Upper lobe of right lung (tissue), 1 donor: Measurements from ENCODE around the gene ZNF716. TPM values are rescaled to one million over a fixed set of nuclear protein-coding genes. Genes with fewer than 3 reads are reported as not detected.

Source experiments
- ATAC-seq: fragments of 200-7000 bp; cut with Tn5 transposase; one replicate; pipeline ENCODE4 v1.9.1; 2020; ENCODE audit warnings: mild to moderate bottlenecking, moderate library complexity
- DNase-seq: peaks from one replicate; pipeline ENCODE4 v3.0.0-alpha.2; 2020
- H3K27ac ChIP-seq: fragments of 200-600 bp; one replicate; pipeline ENCODE4 v1.8.0; 2022
- H3K27me3 ChIP-seq: fragments of 200-600 bp; one replicate; pipeline ENCODE4 v1.8.0; 2022; ENCODE audit warnings: mild to moderate bottlenecking
- H3K36me3 ChIP-seq: fragments of 200-600 bp; one replicate; pipeline ENCODE4 v1.8.0; 2022
- H3K4me1 ChIP-seq: fragments of 200-600 bp; one replicate; pipeline ENCODE4 v1.8.0; 2022
- H3K4me3 ChIP-seq: fragments of 200-600 bp; one replicate; pipeline ENCODE4 v1.8.0; 2022; ENCODE audit warnings: mild to moderate bottlenecking
- H3K9me3 ChIP-seq: fragments of 200-600 bp; one replicate; pipeline ENCODE4 v1.8.0; 2022
- CTCF ChIP-seq: fragments of 200-600 bp; IDR thresholded peaks from one replicate; pipeline ENCODE4 v1.8.0; 2022; ENCODE audit warnings: antibody characterized with exemption
- intact Hi-C: fragments of 100-400 bp; cut with DNase I; formaldehyde crosslinking; loops from one replicate; pipeline ENCODE4 v1.11.0; 2022
- total RNA-seq: library from RNA; stranded (reverse); fragmentation: NEBNext Ultra II Directional; extraction: Animal tissue kit (Norgen Biotek cat#: 25700); gene quantifications from one replicate; pipeline ENCODE4 v1.2.1, GENCODE V29; 2021
- donor health status: DM: no; HTN: yes; CAD: no; lungs with severe emphysema.

ZNF716 gene
- total RNA-seq, 1 donor from 2014 or later = not detected

- no peak overlapping the region for H3K27ac ChIP-seq
- no peaks in the 10 kb centered on the region for H3K9me3 ChIP-seq
- intact Hi-C loops = no loop called here
- H3K27me3 ChIP-seq = no peaks in the 10 kb centered on the region
- TF ChIP-seq CTCF = no peak
- no peak overlapping the region for H3K4me3 ChIP-seq
- no peaks in the 10 kb centered on the region for H3K36me3 ChIP-seq
- no peak for DNase-seq
- no peak for ATAC-seq
- no peaks in the 10 kb centered on the region for H3K4me1 ChIP-seq
Observed at GRCh38 chr7:57423768-57424167, 26.2 kb upstream of the ZNF716 start.

- Histone ChIP-seq H3K4me3 (no peak overlapping the region), H3K36me3 (no peaks in the 10 kb centered on the region), H3K4me1 (no peaks in the 10 kb centered on the region), H3K27ac (no peak overlapping the region), H3K27me3 (no peaks in the 10 kb centered on the region), H3K9me3 (no peaks in the 10 kb centered on the region)
- intact Hi-C loops = no loop called here
- ATAC-seq (peak; percentile 14), DNase-seq (no peak)
- no peak for TF ChIP-seq CTCF
Observed at GRCh38 chr7:57424515-57425238, 25.3 kb upstream of the ZNF716 start.

GRCh38 chr7:57425239-57425944 is 24.6 kb upstream of the ZNF716 start:
- Histone ChIP-seq H3K9me3 (no peaks in the 10 kb centered on the region), H3K36me3 (no peaks in the 10 kb centered on the region), H3K4me1 (no peaks in the 10 kb centered on the region), H3K27me3 (no peaks in the 10 kb centered on the region), H3K27ac (no peak overlapping the region), H3K4me3 (no peak overlapping the region)
- intact Hi-C loops = no loop called here
- ATAC-seq = peak; percentile 9
- TF ChIP-seq CTCF = no peak
- no peak for DNase-seq

- intact Hi-C loops = no loop called here
- Histone ChIP-seq H3K9me3 (no peaks in the 10 kb centered on the region), H3K4me1 (no peaks in the 10 kb centered on the region), H3K27me3 (no peaks in the 10 kb centered on the region), H3K27ac (no peak overlapping the region), H3K4me3 (no peak overlapping the region), H3K36me3 (no peaks in the 10 kb centered on the region)
- no peak for ATAC-seq
- TF ChIP-seq CTCF = peak; percentile 21
- no peak for DNase-seq
Observed at GRCh38 chr7:57425969-57426628, 23.9 kb upstream of the ZNF716 start.

- TF ChIP-seq CTCF = no peak
- no peaks in the 10 kb centered on the region for H3K4me1 ChIP-seq
- intact Hi-C loops = no loop called here
- H3K9me3 ChIP-seq = no peaks in the 10 kb centered on the region
- H3K4me3 ChIP-seq = no peak overlapping the region
- H3K27me3 ChIP-seq = no peaks in the 10 kb centered on the region
- DNase-seq = no peak
- ATAC-seq = peak; percentile 10
- no peaks in the 10 kb centered on the region for H3K36me3 ChIP-seq
- H3K27ac ChIP-seq = no peak overlapping the region
Observed at GRCh38 chr7:57426629-57427003, 23.4 kb upstream of the ZNF716 start.
